K562 (cell line): ENCODE results near the gene DGCR2. TPM values are rescaled to one million over a fixed set of nuclear protein-coding genes. Genes with fewer than 3 reads are reported as not detected.
A peak's percentile ranks its signal among the peaks of the same experiment; 100 is the strongest.

Experiments used
- ATAC-seq: fragments of 200-7000 bp; cut with Tn5 transposase; 3 replicates; pipeline ENCODE4 v1.9.1; 2020; ENCODE audit warnings: moderate library complexity
- BruUV-seq: library from RNA; stranded (reverse); fragments of 400-500 nt; replicated peaks from 2 replicates; lab custom pipeline; 2021; lab: Mats Ljungman, UMichigan
- CTCF ChIA-PET: fragments of 300-600 bp; formaldehyde crosslinking; extraction: SDS; loops from one replicate; lab custom pipeline; 2021; ENCODE audit warnings: low intra/inter-chr PET ratio; lab: Yijun Ruan, JAX
- POLR2A ChIA-PET: fragments of 300-600, 350-650 bp; sonication (Branson Sonifier 250); formaldehyde crosslinking; extraction: SDS; loops from one replicate; lab custom pipeline; 2021; ENCODE audit warnings: antibody characterized with exemption, inconsistent platforms; lab: Yijun Ruan, JAX
- DNase-seq, 4 experiments: peaks; one replicate each; pipeline versions ENCODE4 v3.0.0 to v3.0.0-alpha.2; 2011 to 2018; ENCODE audit warnings: low spot score in 3 of 4, mixed read lengths in 3 of 4; ENCODE audit errors: extremely low read depth in 1 of 4
- FAIRE-seq: peaks from 2 replicates; lab custom pipeline; 2011; peaks lifted over from hg19 to GRCh38; lab: Jason Lieb, UNC
- H2AFZ ChIP-seq: 2 replicates; pipeline ENCODE4 v1.6.0; 2011; ENCODE audit warnings: low read depth, low read length, control low read depth, inconsistent platforms
- H3K27ac ChIP-seq: fragments of 200-600 bp; 3 replicates; pipeline ENCODE4 v1.8.0; 2011; ENCODE audit warnings: low read depth, mild to moderate bottlenecking, control low read depth, inconsistent platforms, low read length, moderate library complexity, mixed read lengths; ENCODE audit errors: extremely low read depth
- H3K27me3 ChIP-seq, 2 experiments: fragments of 300-600 bp in 1 of 2; 2 replicates in 1 of 2; 3 replicates in 1 of 2; pipeline versions ENCODE4 v1.6.0 to v1.8.0; 2011; ENCODE audit warnings: inconsistent platforms in 2 of 2, low read length in 2 of 2, mild to moderate bottlenecking in 1 of 2, mixed read lengths in 1 of 2, moderate library complexity in 1 of 2; ENCODE audit not compliant: control insufficient read depth in 2 of 2, insufficient read depth in 2 of 2
- H3K36me3 ChIP-seq: fragments of 300-600 bp; 3 replicates; pipeline ENCODE4 v1.8.0; 2011; ENCODE audit warnings: mild to moderate bottlenecking, low read length, inconsistent platforms; ENCODE audit not compliant: control insufficient read depth, insufficient read depth
- H3K4me1 ChIP-seq, 2 experiments: fragments of 200-600 bp in 1 of 2; replicated peaks in 1 of 2; 2 replicates in 1 of 2; 3 replicates in 1 of 2; pipeline versions ENCODE4 v1.5.1 to v1.8.0; 2011; ENCODE audit warnings: inconsistent platforms in 2 of 2, low read length in 2 of 2, mild to moderate bottlenecking in 1 of 2, mixed read lengths in 1 of 2, moderate library complexity in 1 of 2; ENCODE audit not compliant: control insufficient read depth in 2 of 2, insufficient read depth in 2 of 2
- H3K4me2 ChIP-seq: 2 replicates; pipeline ENCODE4 v1.6.1; 2011; ENCODE audit warnings: low read length, control low read depth, inconsistent platforms, mixed read lengths; ENCODE audit not compliant: insufficient read depth
- H3K4me3 ChIP-seq: fragments of 200-600 bp; sonication (generic), shearing (Covaris generic); 2 replicates; pipeline ENCODE4 v1.5.1; 2016; ENCODE audit warnings: control low read depth, inconsistent platforms
- H3K79me2 ChIP-seq: fragments of 200-600 bp; 3 replicates; pipeline ENCODE4 v1.8.0; 2011; ENCODE audit warnings: low read length, inconsistent platforms; ENCODE audit not compliant: control insufficient read depth, insufficient read depth
- H3K9ac ChIP-seq, 2 experiments: 2 replicates each; pipeline versions ENCODE4 v1.6.0 to v1.6.1; 2011; ENCODE audit warnings: low read depth in 2 of 2, low read length in 2 of 2, control low read depth in 1 of 2, inconsistent platforms in 1 of 2, mild to moderate bottlenecking in 1 of 2, mixed read lengths in 1 of 2; ENCODE audit not compliant: insufficient read depth in 1 of 2
- H3K9me1 ChIP-seq: one replicate; pipeline ENCODE4 v1.6.0; 2011; ENCODE audit warnings: inconsistent platforms, mild to moderate bottlenecking, low read length, moderate library complexity; ENCODE audit not compliant: control insufficient read depth, insufficient read depth
- H3K9me3 ChIP-seq: replicated peaks from 2 replicates; pipeline ENCODE4 v1.5.1; 2011; ENCODE audit warnings: low read depth, low read length, inconsistent platforms; ENCODE audit not compliant: control insufficient read depth, insufficient read depth
- H4K20me1 ChIP-seq: replicated peaks from 2 replicates; pipeline ENCODE4 v1.6.1; 2011; ENCODE audit warnings: low read length, inconsistent platforms, mixed read lengths; ENCODE audit not compliant: control insufficient read depth, insufficient read depth
- CBX5 ChIP-seq: IDR thresholded peaks from 2 replicates; pipeline ENCODE4 v1.6.1; 2014; ENCODE audit warnings: low read depth, borderline replicate concordance
- FOXA3 ChIP-seq, 2 experiments: fragments of 450-650 bp in 1 of 2; sonication (generic) in 1 of 2; formaldehyde crosslinking; IDR thresholded peaks in 1 of 2; conservative IDR thresholded peaks in 1 of 2; 2 replicates each; pipeline versions ENCODE4 v1.4.0 to v1.8.0; 2020 to 2022; ENCODE audit warnings: mild to moderate bottlenecking in 2 of 2, missing genetic modification reagents in 1 of 2
- FOXK1 ChIP-seq: sonication (generic); formaldehyde crosslinking; IDR thresholded peaks from 2 replicates; pipeline ENCODE4 v1.8.0; 2022; ENCODE audit warnings: missing genetic modification reagents, mild to moderate bottlenecking, borderline replicate concordance
- IRF2 ChIP-seq: sonication (generic); formaldehyde crosslinking; IDR thresholded peaks from 2 replicates; pipeline ENCODE4 v1.8.1; 2022; ENCODE audit warnings: mild to moderate bottlenecking, missing genetic modification reagents
- MAFG ChIP-seq: fragments of 450-650 bp; conservative IDR thresholded peaks from 2 replicates; pipeline ENCODE4 v1.6.1; 2016; ENCODE audit warnings: missing genetic modification characterization, missing compliant biosample characterization
- NBN ChIP-seq: fragments of 450-650 bp; IDR thresholded peaks from 2 replicates; pipeline ENCODE4 v1.6.1; 2016; ENCODE audit warnings: low read depth, mild to moderate bottlenecking
- ZZZ3 ChIP-seq: fragments of 450-650 bp; IDR thresholded peaks from 2 replicates; pipeline ENCODE4 v1.6.1; 2016; ENCODE audit warnings: antibody characterized with exemption, mild to moderate bottlenecking, moderate library complexity
- WGBS: fragments of 100-300 bp; shearing (Covaris generic); methylation state at CpG from one replicate; pipeline ENCODE4 v1.1.6; 2016; ENCODE audit warnings: low coverage, mixed read lengths; ENCODE audit not compliant: insufficient coverage; ENCODE audit errors: missing lambda C conversion rate; 5-methylcytosine and 5-hydroxymethylcytosine counted together
- in situ Hi-C: fragments of 300-500 bp; cut with MboI; formaldehyde crosslinking; loops from 4 replicates; pipeline ENCODE4 v1.15.0; 2018; ENCODE audit warnings: inconsistent platforms, mixed read lengths
- intact Hi-C: fragments of 100-400 bp; cut with micrococcal nuclease; formaldehyde crosslinking; loops from 2 replicates; pipeline ENCODE4 v1.14.2; 2022
- polyA plus RNA-seq, 8 experiments: library from polyadenylated mRNA; depleted of rRNA in 4 of 8; stranded (reverse) in 5 of 8; unstranded in 3 of 8; fragments of >200 nt; fragmentation: Nextera tagmentation in 2 of 8; fragmentation: Illumina TruSeq in 1 of 8; extraction: Ambion mirVana in 2 of 8; extraction: Trizol in 1 of 8; gene quantifications; 2 replicates each; pipeline versions ENCODE4 v1.2.1 to v1.2.3, GENCODE V29; 2011 to 2014; ENCODE audit warnings: inconsistent platforms in 1 of 8, missing spikeins in 1 of 8
- total RNA-seq, 7 experiments: library from RNA; depleted of rRNA in 6 of 7; stranded (reverse); fragments of >200 nt in 6 of 7; fragmentation: Illumina TruSeq in 2 of 7; extraction: Trizol in 2 of 7; gene quantifications; 2 replicates each; pipeline versions ENCODE4 v1.2.1 to v1.2.3, GENCODE V29; 2011 to 2021; ENCODE audit warnings: low replicate concordance in 1 of 7
- TF ChIP-seq, protein P1 (sequence below): sonication (generic); formaldehyde crosslinking; IDR thresholded peaks from 2 replicates; pipeline ENCODE4 v1.8.0; 2022; ENCODE audit warnings: mild to moderate bottlenecking, missing genetic modification reagents
- TF ChIP-seq, protein P2 (sequence below), 2 experiments: fragments of 450-650 bp; IDR thresholded peaks; 2 replicates each; pipeline ENCODE4 v1.6.1; 2016; ENCODE audit warnings: mild to moderate bottlenecking in 2 of 2, borderline replicate concordance in 1 of 2, low read depth in 1 of 2, moderate library complexity in 1 of 2
- TF ChIP-seq, protein P3 (sequence below): sonication (generic); formaldehyde crosslinking; IDR thresholded peaks from 2 replicates; pipeline ENCODE4 v1.9.0; 2022; ENCODE audit warnings: mild to moderate bottlenecking, missing genetic modification reagents

DGCR2 gene
- total and polyA plus RNA-seq, 9 of the 15 experiments (the other 6 are each of a cell fraction or from before 2014, with no cell fraction given), result 0.69 to 101 (median 56.4) TPM

- POLR2A ChIA-PET, result interaction anchor here (0.6 to 2.7 kb wide), 8 partner anchors 10 to 61 kb away, joined by 3 to 15 read pairs (median 4); partner anchors contain the start of gene DGCR2
- Histone ChIP-seq H4K20me1 (peaks cover 22% of the 10 kb centered on the region), H2AFZ (no peak overlapping the region), H3K9me1 (peaks cover 3% of the 10 kb centered on the region), H3K27me3 (no peaks in the 10 kb centered on the region), H3K4me2 (no peak overlapping the region), H3K9me3 (no peaks in the 10 kb centered on the region), H3K4me3 (no peak overlapping the region), H3K4me1 (peaks cover 0 to 15% of the 10 kb centered on the region in 2 experiments; a peak in 1 of 5 replicates), H3K79me2 (no peaks in the 10 kb centered on the region), H3K36me3 (peaks cover 93% of the 10 kb centered on the region; the same call in 2 of the 3 replicates), H3K27ac (no peak overlapping the region), H3K9ac (no peak overlapping the region)
- in situ Hi-C loops, result no loop called here
- no peak for ATAC-seq
- FAIRE-seq, result no peak
- CTCF ChIA-PET, result interaction anchor here (0.6 kb wide), 1 partner anchor 22 kb away, joined by 4 read pairs; no protein-coding TSS in a partner anchor
- intact Hi-C loops, result no loop called here
- DNase-seq, result no peak
- BruUV-seq, result no TSS peak
- 78% methylated on average over 15 of the region's 15 CpGs for WGBS
- no peak for TF ChIP-seq MAFG (tag)
- no peak for TF ChIP-seq ZZZ3
- TF ChIP-seq, protein P1, sequence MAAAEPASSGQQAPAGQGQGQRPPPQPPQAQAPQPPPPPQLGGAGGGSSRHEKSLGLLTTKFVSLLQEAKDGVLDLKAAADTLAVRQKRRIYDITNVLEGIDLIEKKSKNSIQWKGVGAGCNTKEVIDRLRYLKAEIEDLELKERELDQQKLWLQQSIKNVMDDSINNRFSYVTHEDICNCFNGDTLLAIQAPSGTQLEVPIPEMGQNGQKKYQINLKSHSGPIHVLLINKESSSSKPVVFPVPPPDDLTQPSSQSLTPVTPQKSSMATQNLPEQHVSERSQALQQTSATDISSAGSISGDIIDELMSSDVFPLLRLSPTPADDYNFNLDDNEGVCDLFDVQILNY (CRISPR knock-in tag), result peak; percentile 59; the same call in 1 of the 2 replicates
- TF ChIP-seq FOXK1 (CRISPR knock-in tag), result 0 out of 2 replicates have a peak, but pooled peaks have one; percentile 34
- TF ChIP-seq NBN, result no peak
- 0 out of 4 replicates have a peak, but pooled peaks of 1 of the 2 experiments have one; percentile 23 for TF ChIP-seq FOXA3 (CRISPR knock-in tag; conservative IDR thresholded peaks at IDR 0.05 in 1 of 2, IDR thresholded peaks at IDR 0.05 in 1 of 2)
- TF ChIP-seq, protein P2, sequence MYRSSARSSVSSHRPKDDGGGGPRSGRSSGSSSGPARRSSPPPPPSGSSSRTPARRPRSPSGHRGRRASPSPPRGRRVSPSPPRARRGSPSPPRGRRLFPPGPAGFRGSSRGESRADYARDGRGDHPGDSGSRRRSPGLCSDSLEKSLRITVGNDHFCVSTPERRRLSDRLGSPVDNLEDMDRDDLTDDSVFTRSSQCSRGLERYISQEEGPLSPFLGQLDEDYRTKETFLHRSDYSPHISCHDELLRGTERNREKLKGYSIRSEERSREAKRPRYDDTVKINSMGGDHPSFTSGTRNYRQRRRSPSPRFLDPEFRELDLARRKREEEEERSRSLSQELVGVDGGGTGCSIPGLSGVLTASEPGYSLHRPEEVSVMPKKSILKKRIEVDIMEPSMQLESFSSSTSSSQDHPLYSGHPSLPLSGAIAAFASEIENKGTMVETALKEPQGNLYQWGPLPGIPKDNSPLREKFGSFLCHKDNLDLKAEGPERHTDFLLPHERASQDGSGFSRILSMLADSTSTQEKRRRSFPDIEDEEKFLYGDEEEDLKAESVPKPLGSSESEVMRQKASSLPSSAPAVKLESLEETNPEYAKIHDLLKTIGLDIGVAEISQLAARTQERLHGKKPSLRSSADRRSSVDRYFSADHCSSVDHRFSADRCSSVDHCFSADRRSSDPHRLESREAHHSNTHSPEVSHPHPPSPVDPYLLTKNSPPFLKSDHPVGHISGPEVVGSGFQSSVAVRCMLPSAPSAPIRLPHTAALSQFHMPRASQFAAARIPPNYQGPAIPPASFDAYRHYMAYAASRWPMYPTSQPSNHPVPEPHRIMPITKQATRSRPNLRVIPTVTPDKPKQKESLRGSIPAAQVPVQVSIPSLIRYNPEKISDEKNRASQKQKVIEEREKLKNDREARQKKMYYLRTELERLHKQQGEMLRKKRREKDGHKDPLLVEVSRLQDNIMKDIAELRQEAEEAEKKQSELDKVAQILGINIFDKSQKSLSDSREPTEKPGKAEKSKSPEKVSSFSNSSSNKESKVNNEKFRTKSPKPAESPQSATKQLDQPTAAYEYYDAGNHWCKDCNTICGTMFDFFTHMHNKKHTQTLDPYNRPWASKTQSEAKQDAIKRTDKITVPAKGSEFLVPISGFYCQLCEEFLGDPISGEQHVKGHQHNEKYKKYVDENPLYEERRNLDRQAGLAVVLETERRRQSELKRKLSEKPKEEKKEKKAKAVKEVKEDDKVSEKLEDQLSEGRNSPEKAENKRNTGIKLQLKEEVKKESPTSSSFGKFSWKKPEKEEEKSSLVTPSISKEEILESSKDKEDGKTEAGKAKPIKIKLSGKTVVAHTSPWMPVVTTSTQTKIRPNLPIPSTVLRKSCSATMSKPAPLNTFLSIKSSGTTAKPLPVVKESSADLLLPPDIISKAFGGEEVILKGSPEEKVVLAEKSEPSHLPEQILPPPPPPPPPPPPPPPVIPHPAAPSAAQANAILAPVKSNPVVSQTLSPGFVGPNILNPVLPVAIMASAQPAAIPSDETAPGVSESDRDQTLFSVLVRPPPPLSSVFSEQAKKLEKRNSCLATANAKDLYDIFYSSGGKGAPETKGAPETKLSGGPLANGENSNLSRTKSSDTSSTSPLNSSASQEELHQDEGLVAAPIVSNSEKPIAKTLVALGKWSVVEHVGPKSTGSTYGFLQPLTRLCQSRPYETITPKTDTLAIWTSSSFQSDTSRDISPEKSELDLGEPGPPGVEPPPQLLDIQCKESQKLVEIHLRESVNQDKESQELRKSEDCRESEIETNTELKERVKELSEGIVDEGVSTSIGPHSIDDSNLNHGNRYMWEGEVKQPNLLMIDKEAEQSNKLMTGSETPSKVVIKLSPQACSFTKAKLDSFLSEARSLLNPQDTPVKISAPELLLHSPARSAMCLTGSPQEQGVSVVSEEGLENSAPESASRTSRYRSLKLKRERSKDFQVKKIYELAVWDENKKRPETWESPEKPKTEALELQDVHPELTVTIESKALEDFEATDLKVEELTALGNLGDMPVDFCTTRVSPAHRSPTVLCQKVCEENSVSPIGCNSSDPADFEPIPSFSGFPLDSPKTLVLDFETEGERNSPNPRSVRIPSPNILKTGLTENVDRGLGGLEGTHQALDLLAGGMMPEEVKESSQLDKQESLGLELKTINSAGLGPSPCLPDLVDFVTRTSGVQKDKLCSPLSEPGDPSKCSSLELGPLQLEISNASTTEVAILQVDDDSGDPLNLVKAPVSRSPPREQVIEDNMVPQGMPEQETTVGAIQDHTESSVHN (IDR thresholded peaks at IDR 0.05; ENCODE audit: borderline replicate concordance in 1 of 2, low read depth in 1 of 2), result no peak
- TF ChIP-seq, protein P3, sequence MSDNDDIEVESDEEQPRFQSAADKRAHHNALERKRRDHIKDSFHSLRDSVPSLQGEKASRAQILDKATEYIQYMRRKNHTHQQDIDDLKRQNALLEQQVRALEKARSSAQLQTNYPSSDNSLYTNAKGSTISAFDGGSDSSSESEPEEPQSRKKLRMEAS (CRISPR knock-in tag), result peak; percentile 56
- TF ChIP-seq IRF2 (CRISPR knock-in tag), result peak; percentile 89; the same call in 1 of the 2 replicates
- no peak for TF ChIP-seq CBX5
These were observed 61.7 kb downstream of the DGCR2 start for GRCh38 chr22:19060356-19061009.
